K562 (cell line): Measurements from ENCODE around the gene CHCHD4. TPM values are rescaled to one million over a fixed set of nuclear protein-coding genes. Genes with fewer than 3 reads are reported as not detected.

ENCODE experiments used
- ATAC-seq: fragments of 200-7000 bp; cut with Tn5 transposase; 3 replicates; pipeline ENCODE4 v1.9.1; 2020; ENCODE audit warnings: moderate library complexity
- BruUV-seq: library from RNA; stranded (reverse); fragments of 400-500 nt; replicated peaks from 2 replicates; lab custom pipeline; 2021; lab: Mats Ljungman, UMichigan
- CTCF ChIA-PET: fragments of 300-600 bp; formaldehyde crosslinking; extraction: SDS; loops from one replicate; lab custom pipeline; 2021; ENCODE audit warnings: low intra/inter-chr PET ratio; lab: Yijun Ruan, JAX
- POLR2A ChIA-PET: fragments of 300-600, 350-650 bp; sonication (Branson Sonifier 250); formaldehyde crosslinking; extraction: SDS; loops from one replicate; lab custom pipeline; 2021; ENCODE audit warnings: antibody characterized with exemption, inconsistent platforms; lab: Yijun Ruan, JAX
- DNase-seq, 4 experiments: peaks; one replicate each; pipeline versions ENCODE4 v3.0.0 to v3.0.0-alpha.2; 2011 to 2018; ENCODE audit warnings: low spot score in 3 of 4, mixed read lengths in 3 of 4; ENCODE audit errors: extremely low read depth in 1 of 4
- FAIRE-seq: peaks from 2 replicates; lab custom pipeline; 2011; peaks lifted over from hg19 to GRCh38; lab: Jason Lieb, UNC
- H2AFZ ChIP-seq: 2 replicates; pipeline ENCODE4 v1.6.0; 2011; ENCODE audit warnings: low read depth, low read length, control low read depth, inconsistent platforms
- H3K27ac ChIP-seq: fragments of 200-600 bp; 3 replicates; pipeline ENCODE4 v1.8.0; 2011; ENCODE audit warnings: low read depth, mild to moderate bottlenecking, control low read depth, inconsistent platforms, low read length, moderate library complexity, mixed read lengths; ENCODE audit errors: extremely low read depth
- H3K27me3 ChIP-seq, 2 experiments: fragments of 300-600 bp in 1 of 2; 2 replicates in 1 of 2; 3 replicates in 1 of 2; pipeline versions ENCODE4 v1.6.0 to v1.8.0; 2011; ENCODE audit warnings: inconsistent platforms in 2 of 2, low read length in 2 of 2, mild to moderate bottlenecking in 1 of 2, mixed read lengths in 1 of 2, moderate library complexity in 1 of 2; ENCODE audit not compliant: control insufficient read depth in 2 of 2, insufficient read depth in 2 of 2
- H3K36me3 ChIP-seq: fragments of 300-600 bp; 3 replicates; pipeline ENCODE4 v1.8.0; 2011; ENCODE audit warnings: mild to moderate bottlenecking, low read length, inconsistent platforms; ENCODE audit not compliant: control insufficient read depth, insufficient read depth
- H3K4me1 ChIP-seq, 2 experiments: fragments of 200-600 bp in 1 of 2; replicated peaks in 1 of 2; 2 replicates in 1 of 2; 3 replicates in 1 of 2; pipeline versions ENCODE4 v1.5.1 to v1.8.0; 2011; ENCODE audit warnings: inconsistent platforms in 2 of 2, low read length in 2 of 2, mild to moderate bottlenecking in 1 of 2, mixed read lengths in 1 of 2, moderate library complexity in 1 of 2; ENCODE audit not compliant: control insufficient read depth in 2 of 2, insufficient read depth in 2 of 2
- H3K4me2 ChIP-seq: 2 replicates; pipeline ENCODE4 v1.6.1; 2011; ENCODE audit warnings: low read length, control low read depth, inconsistent platforms, mixed read lengths; ENCODE audit not compliant: insufficient read depth
- H3K4me3 ChIP-seq: fragments of 200-600 bp; sonication (generic), shearing (Covaris generic); 2 replicates; pipeline ENCODE4 v1.5.1; 2016; ENCODE audit warnings: control low read depth, inconsistent platforms
- H3K79me2 ChIP-seq: fragments of 200-600 bp; 3 replicates; pipeline ENCODE4 v1.8.0; 2011; ENCODE audit warnings: low read length, inconsistent platforms; ENCODE audit not compliant: control insufficient read depth, insufficient read depth
- H3K9ac ChIP-seq, 2 experiments: 2 replicates each; pipeline versions ENCODE4 v1.6.0 to v1.6.1; 2011; ENCODE audit warnings: low read depth in 2 of 2, low read length in 2 of 2, control low read depth in 1 of 2, inconsistent platforms in 1 of 2, mild to moderate bottlenecking in 1 of 2, mixed read lengths in 1 of 2; ENCODE audit not compliant: insufficient read depth in 1 of 2
- H3K9me1 ChIP-seq: one replicate; pipeline ENCODE4 v1.6.0; 2011; ENCODE audit warnings: inconsistent platforms, mild to moderate bottlenecking, low read length, moderate library complexity; ENCODE audit not compliant: control insufficient read depth, insufficient read depth
- H3K9me3 ChIP-seq: replicated peaks from 2 replicates; pipeline ENCODE4 v1.5.1; 2011; ENCODE audit warnings: low read depth, low read length, inconsistent platforms; ENCODE audit not compliant: control insufficient read depth, insufficient read depth
- H4K20me1 ChIP-seq: replicated peaks from 2 replicates; pipeline ENCODE4 v1.6.1; 2011; ENCODE audit warnings: low read length, inconsistent platforms, mixed read lengths; ENCODE audit not compliant: control insufficient read depth, insufficient read depth
- CCAR2 ChIP-seq: fragments of 200-400 bp; formaldehyde crosslinking; IDR thresholded peaks from 2 replicates; pipeline ENCODE4 v1.6.1; 2017; ENCODE audit warnings: mild to moderate bottlenecking, low read depth, low read length
- CTCF ChIP-seq, 3 experiments: IDR thresholded peaks in 2 of 3; conservative IDR thresholded peaks in 1 of 3; 2 replicates each; pipeline ENCODE4 v1.5.1; 2011 to 2012; ENCODE audit warnings: low read length in 3 of 3, mild to moderate bottlenecking in 3 of 3, control low read depth in 2 of 3, improper control_type of control experiment in 1 of 3, inconsistent platforms in 1 of 3, low read depth in 1 of 3, mixed read lengths in 1 of 3, moderate library complexity in 1 of 3; ENCODE audit not compliant: insufficient read depth in 2 of 3
- FOXK1 ChIP-seq: sonication (generic); formaldehyde crosslinking; IDR thresholded peaks from 2 replicates; pipeline ENCODE4 v1.8.0; 2022; ENCODE audit warnings: missing genetic modification reagents, mild to moderate bottlenecking, borderline replicate concordance
- JUN ChIP-seq, 2 experiments: sonication (generic) in 1 of 2; formaldehyde crosslinking in 1 of 2; IDR thresholded peaks; 2 replicates each; pipeline versions ENCODE4 v1.6.1 to v1.8.0; 2012 to 2022; ENCODE audit warnings: borderline replicate concordance in 2 of 2, mild to moderate bottlenecking in 2 of 2, improper control_type of control experiment in 1 of 2, low read depth in 1 of 2, low read length in 1 of 2, missing genetic modification reagents in 1 of 2
- KDM2B ChIP-seq: fragments of 250-450 bp; sonication (Bioruptor Pico); IDR thresholded peaks from 2 replicates; pipeline ENCODE4 v1.8.0; 2021; ENCODE audit warnings: mild to moderate bottlenecking, moderate library complexity
- KDM5B ChIP-seq: fragments of 200-600 bp; sonication (generic); IDR thresholded peaks from 2 replicates; pipeline ENCODE4 v1.6.1; 2012; ENCODE audit warnings: low read depth, mild to moderate bottlenecking, moderate library complexity, low read length, control low read depth, inconsistent platforms; ENCODE audit not compliant: insufficient replicate concordance
- MIER1 ChIP-seq: fragments of 450-650 bp; IDR thresholded peaks from 2 replicates; pipeline ENCODE4 v1.6.1; 2016; ENCODE audit warnings: antibody characterized with exemption, mild to moderate bottlenecking, low read depth
- NR2C1 ChIP-seq, 2 experiments: fragments of 450-650 bp; IDR thresholded peaks; 2 replicates each; pipeline ENCODE4 v1.6.1; 2017; ENCODE audit warnings: mild to moderate bottlenecking in 2 of 2, antibody characterized with exemption in 1 of 2, inconsistent platforms in 1 of 2, missing compliant biosample characterization in 1 of 2, missing genetic modification characterization in 1 of 2
- POLR2G ChIP-seq: fragments of 200-400 bp; formaldehyde crosslinking; IDR thresholded peaks from 2 replicates; pipeline ENCODE4 v1.6.1; 2017; ENCODE audit warnings: low read depth, mild to moderate bottlenecking, antibody characterized with exemption, low read length, moderate library complexity
- SNRNP70 ChIP-seq: fragments of 200-400 bp; formaldehyde crosslinking; optimal IDR thresholded peaks from 2 replicates; pipeline ENCODE3; 2017; ENCODE audit warnings: low read depth, low read length
- STAT6 ChIP-seq: sonication (generic); formaldehyde crosslinking; IDR thresholded peaks from 2 replicates; pipeline ENCODE4 v1.8.1; 2023; ENCODE audit warnings: mild to moderate bottlenecking, missing genetic modification reagents
- TCF7L2 ChIP-seq: fragments of 150-350 bp; IDR thresholded peaks from 2 replicates; pipeline ENCODE4 v1.6.1; 2016; ENCODE audit warnings: low read depth, mild to moderate bottlenecking, low read length, moderate library complexity
- ZNF41 ChIP-seq: fragments of 250-450 bp; sonication (Bioruptor Pico); conservative IDR thresholded peaks from 2 replicates; pipeline ENCODE4 v1.4.0; 2020; ENCODE audit warnings: mild to moderate bottlenecking
- ZNF77 ChIP-seq: fragments of 250-450 bp; sonication (Bioruptor Pico); IDR thresholded peaks from 2 replicates; pipeline ENCODE4 v1.5.0; 2020
- WGBS: fragments of 100-300 bp; shearing (Covaris generic); methylation state at CpG from one replicate; pipeline ENCODE4 v1.1.6; 2016; ENCODE audit warnings: low coverage, mixed read lengths; ENCODE audit not compliant: insufficient coverage; ENCODE audit errors: missing lambda C conversion rate; 5-methylcytosine and 5-hydroxymethylcytosine counted together
- in situ Hi-C: fragments of 300-500 bp; cut with MboI; formaldehyde crosslinking; loops from 4 replicates; pipeline ENCODE4 v1.15.0; 2018; ENCODE audit warnings: inconsistent platforms, mixed read lengths
- intact Hi-C: fragments of 100-400 bp; cut with micrococcal nuclease; formaldehyde crosslinking; loops from 2 replicates; pipeline ENCODE4 v1.14.2; 2022
- polyA plus RNA-seq, 8 experiments: library from polyadenylated mRNA; depleted of rRNA in 4 of 8; stranded (reverse) in 5 of 8; unstranded in 3 of 8; fragments of >200 nt; fragmentation: Nextera tagmentation in 2 of 8; fragmentation: Illumina TruSeq in 1 of 8; extraction: Ambion mirVana in 2 of 8; extraction: Trizol in 1 of 8; gene quantifications; 2 replicates each; pipeline versions ENCODE4 v1.2.1 to v1.2.3, GENCODE V29; 2011 to 2014; ENCODE audit warnings: inconsistent platforms in 1 of 8, missing spikeins in 1 of 8
- total RNA-seq, 7 experiments: library from RNA; depleted of rRNA in 6 of 7; stranded (reverse); fragments of >200 nt in 6 of 7; fragmentation: Illumina TruSeq in 2 of 7; extraction: Trizol in 2 of 7; gene quantifications; 2 replicates each; pipeline versions ENCODE4 v1.2.1 to v1.2.3, GENCODE V29; 2011 to 2021; ENCODE audit warnings: low replicate concordance in 1 of 7
- TF ChIP-seq, protein P1 (sequence below): fragments of 450-650 bp; formaldehyde crosslinking; conservative IDR thresholded peaks from 2 replicates; pipeline ENCODE4 v1.4.0; 2022; ENCODE audit warnings: mild to moderate bottlenecking, missing genetic modification characterization

Gene CHCHD4
- total and polyA plus RNA-seq, 9 of the 15 experiments (the other 6 are each of a cell fraction or from before 2014, with no cell fraction given), result 55.4 to 225 (median 77.2) TPM

- peaks cover 74% of the 10 kb centered on the region; the same call in 2 of the 3 replicates for H3K36me3 ChIP-seq
- in situ Hi-C loops (no loop called here), intact Hi-C loops (no loop called here)
- no peaks in the 10 kb centered on the region for H3K9me3 ChIP-seq
- FAIRE-seq, result no peak
- CTCF ChIA-PET, result no interaction called here
- H3K9ac ChIP-seq, result peak overlapping the region in 1 of 2 experiments; percentile 19; a peak in 2 of 4 replicates
- BruUV-seq, result TSS peak; percentile 43
- TF ChIP-seq JUN (IDR thresholded peaks at IDR 0.05; ENCODE audit: borderline replicate concordance, low read depth, low read length) (no peak), JUN (CRISPR knock-in tag; IDR thresholded peaks at IDR 0.05; ENCODE audit: borderline replicate concordance) (no peak), POLR2G (peak; percentile 39; the same call in 1 of the 2 replicates), FOXK1 (CRISPR knock-in tag) (no peak), MIER1 (no peak), CCAR2 (no peak), KDM2B (CRISPR knock-in tag) (no peak), SNRNP70 (no peak), TCF7L2 (no peak), ZNF41 (CRISPR knock-in tag) (no peak), STAT6 (CRISPR knock-in tag) (no peak), NR2C1 (IDR thresholded peaks at IDR 0.05) (no peak), NR2C1 (tag; IDR thresholded peaks at IDR 0.05) (no peak), ZNF77 (CRISPR knock-in tag) (no peak), CTCF (IDR thresholded peaks at IDR 0.05 in 2 of 3, conservative IDR thresholded peaks at IDR 0.05 in 1 of 3; ENCODE audit: insufficient read depth in 2 of 3, low read depth in 1 of 3, low read length in 3 of 3) (0 out of 6 replicates have a peak, but pooled peaks of 1 of the 3 experiments have one; percentile 6), KDM5B (no peak)
- TF ChIP-seq, protein P1, sequence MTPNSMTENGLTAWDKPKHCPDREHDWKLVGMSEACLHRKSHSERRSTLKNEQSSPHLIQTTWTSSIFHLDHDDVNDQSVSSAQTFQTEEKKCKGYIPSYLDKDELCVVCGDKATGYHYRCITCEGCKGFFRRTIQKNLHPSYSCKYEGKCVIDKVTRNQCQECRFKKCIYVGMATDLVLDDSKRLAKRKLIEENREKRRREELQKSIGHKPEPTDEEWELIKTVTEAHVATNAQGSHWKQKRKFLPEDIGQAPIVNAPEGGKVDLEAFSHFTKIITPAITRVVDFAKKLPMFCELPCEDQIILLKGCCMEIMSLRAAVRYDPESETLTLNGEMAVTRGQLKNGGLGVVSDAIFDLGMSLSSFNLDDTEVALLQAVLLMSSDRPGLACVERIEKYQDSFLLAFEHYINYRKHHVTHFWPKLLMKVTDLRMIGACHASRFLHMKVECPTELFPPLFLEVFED (CRISPR knock-in tag), result no peak
- no peaks in the 10 kb centered on the region for H3K27me3 ChIP-seq
- 82% methylated on average over 10 of the region's 10 CpGs for WGBS
- no peak for DNase-seq
- H3K4me3 ChIP-seq, result no peak overlapping the region
- H4K20me1 ChIP-seq, result no peaks in the 10 kb centered on the region
- H3K27ac ChIP-seq, result no peak overlapping the region; the same call in 2 of the 3 replicates
- H3K4me2 ChIP-seq, result no peak overlapping the region
- H2AFZ ChIP-seq, result no peak overlapping the region
- no peak for ATAC-seq
- peaks cover 13 to 14% of the 10 kb centered on the region in 2 experiments for H3K4me1 ChIP-seq
- no peaks in the 10 kb centered on the region for H3K79me2 ChIP-seq
- H3K9me1 ChIP-seq, result no peaks in the 10 kb centered on the region
- POLR2A ChIA-PET, result interaction anchor here (0.6 to 3.6 kb wide), 9 partner anchors 8 to 429 kb away, joined by 3 to 18 read pairs (median 4); partner anchors contain the start of genes CHCHD4 and TMEM43
Measured at GRCh38 chr3:14145670-14146380, 21.2 kb upstream of the CHCHD4 start.
